GM18951 (cell line): Measurements from ENCODE around the gene GTF3C1.

Experiments used
- POLR2A ChIP-seq: IDR thresholded peaks from 4 replicates; pipeline ENCODE4 v1.6.1; 2011; ENCODE audit warnings: mild to moderate bottlenecking; ENCODE audit not compliant: insufficient read length, insufficient read depth; ENCODE audit errors: extremely low read depth
- in situ Hi-C: fragments of 300-500 bp; cut with MboI; formaldehyde crosslinking; loops from one replicate; pipeline ENCODE4 v1.12.0; 2022; ENCODE audit warnings: low sequenced_read_pairs, mixed read lengths, inconsistent platforms; ENCODE audit not compliant: unreplicated experiment

Gene GTF3C1

GRCh38 chr16:27517664-27518063, 32.0 kb downstream of the GTF3C1 start:
- no peak for TF ChIP-seq POLR2A
- in situ Hi-C loops, result no loop called here

- in situ Hi-C loops, result no loop called here
- no peak for TF ChIP-seq POLR2A
Measured at GRCh38 chr16:27516365-27516764, 33.3 kb downstream of the GTF3C1 start.

- no peak for TF ChIP-seq POLR2A
- in situ Hi-C loops, result no loop called here
Measured at GRCh38 chr16:27515874-27516353, 33.8 kb downstream of the GTF3C1 start.

- in situ Hi-C loops, result no loop called here
- TF ChIP-seq POLR2A, result no peak
Measured at GRCh38 chr16:27514806-27515205, 34.9 kb downstream of the GTF3C1 start.

- in situ Hi-C loops, result no loop called here
- TF ChIP-seq POLR2A, result no peak
Measured at GRCh38 chr16:27511657-27512448, 37.9 kb downstream of the GTF3C1 start.

- TF ChIP-seq POLR2A, result no peak
- in situ Hi-C loops, result no loop called here
Measured at GRCh38 chr16:27508476-27508875, 41.2 kb downstream of the GTF3C1 start.

- in situ Hi-C loops, result no loop called here
- TF ChIP-seq POLR2A, result no peak
Measured at GRCh38 chr16:27506771-27507170, 42.9 kb downstream of the GTF3C1 start.

GRCh38 chr16:27505297-27506236, 44.1 kb downstream of the GTF3C1 start:
- in situ Hi-C loops, result no loop called here
- TF ChIP-seq POLR2A, result no peak

- no peak for TF ChIP-seq POLR2A
- in situ Hi-C loops, result no loop called here
Measured at GRCh38 chr16:27503662-27504061, 46.1 kb downstream of the GTF3C1 start.

- in situ Hi-C loops, result no loop called here
- no peak for TF ChIP-seq POLR2A
Measured at GRCh38 chr16:27500801-27501200, 48.9 kb downstream of the GTF3C1 start.

GRCh38 chr16:27499659-27500055, 50.1 kb downstream of the GTF3C1 start:
- in situ Hi-C loops, result no loop called here
- no peak for TF ChIP-seq POLR2A

- no peak for TF ChIP-seq POLR2A
- in situ Hi-C loops, result no loop called here
Measured at GRCh38 chr16:27498916-27499658, 50.6 kb downstream of the GTF3C1 start.
